Inflammatory macrophage (primary cell): ENCODE results near the gene BTF3L4.

ENCODE experiments used
- DNase-seq, 2 donors: peaks; one replicate each; pipeline ENCODE4 v3.0.0-alpha.2; 2020 to 2022

The BTF3L4 gene

DNA sequence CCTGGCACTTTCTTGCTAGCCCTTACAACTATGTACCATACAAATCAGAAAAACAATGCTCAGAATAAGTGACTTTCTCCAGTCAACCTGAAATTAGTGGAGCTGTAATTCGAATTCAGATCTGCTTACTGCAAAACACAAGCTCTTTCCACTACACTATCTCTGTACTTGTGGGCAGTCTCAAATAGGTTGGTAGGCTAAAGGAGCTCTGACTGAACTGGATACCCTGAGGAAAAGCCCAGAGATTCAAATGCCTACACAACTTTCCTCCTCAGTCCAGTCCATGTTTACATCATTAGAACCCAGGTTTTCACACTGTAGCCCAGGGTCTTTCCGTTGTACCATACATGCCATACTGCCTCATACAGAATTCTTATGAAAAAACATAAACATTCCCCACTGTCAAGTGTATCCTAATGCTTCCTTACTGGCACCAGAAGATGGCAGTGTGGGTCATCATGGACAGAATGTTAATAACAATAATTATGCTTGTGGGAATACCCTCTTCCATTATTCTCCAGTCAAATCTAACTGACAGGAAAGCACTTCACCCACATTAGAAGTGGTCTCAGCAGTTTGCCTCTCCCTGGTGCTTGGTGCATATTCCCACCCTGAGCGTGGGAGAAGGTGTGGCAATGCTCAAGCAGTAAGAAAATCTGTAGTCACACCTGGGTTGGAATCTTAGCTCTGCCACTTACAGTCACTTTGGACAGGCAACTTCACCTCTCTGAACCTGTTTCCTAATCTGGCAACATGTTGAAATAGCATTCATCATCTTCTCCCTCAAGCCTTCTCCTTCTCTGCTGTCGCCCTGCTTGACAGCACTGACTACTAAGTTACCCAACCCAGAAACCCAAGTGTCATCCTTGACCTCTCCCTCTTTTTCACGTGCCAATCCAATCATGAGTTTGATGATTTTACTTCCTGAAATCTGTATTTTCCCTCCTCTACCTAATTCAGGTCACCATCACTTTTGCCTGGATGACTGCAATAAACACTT is 71.4 kb downstream of the BTF3L4 start:
- DNase-seq: peak; percentile 30 to 47

DNA sequence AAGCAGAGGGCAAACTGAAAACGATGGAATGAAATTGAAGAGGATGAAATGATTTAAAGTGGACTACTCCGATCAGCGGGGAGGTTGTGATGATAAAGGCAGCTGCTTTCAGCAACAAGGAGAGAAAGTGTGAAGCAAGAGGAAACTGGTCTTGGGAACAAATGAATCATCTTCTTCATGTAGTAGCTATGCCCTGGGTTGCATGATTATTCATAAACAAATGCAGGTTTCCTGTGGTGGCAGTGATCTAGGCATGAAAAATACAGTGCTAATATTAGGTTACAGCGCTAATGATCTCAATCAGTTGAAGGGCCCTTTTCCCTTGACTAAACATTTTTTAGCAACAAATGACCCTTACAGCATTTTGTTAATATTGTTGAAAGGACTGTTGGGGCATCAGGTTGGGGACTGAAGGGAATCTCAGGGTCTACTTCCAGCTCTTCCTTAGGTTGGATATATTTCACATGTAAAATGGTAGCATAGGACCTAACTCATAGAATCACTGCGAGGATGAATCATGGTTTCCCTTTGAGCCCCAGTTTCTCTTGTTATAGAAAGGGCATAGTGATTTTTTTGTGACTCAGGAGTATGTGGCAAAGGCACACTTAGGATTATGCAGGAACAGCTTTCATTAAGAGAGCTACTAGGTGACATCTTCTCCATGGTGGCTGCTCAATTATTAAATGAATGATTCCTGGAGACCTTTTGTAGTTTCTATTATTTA is 83.9 kb downstream of the BTF3L4 start:
- DNase-seq: peak; percentile 72 to 73
